NCI-H748 (cell line): ENCODE data around the gene KSR2.

ENCODE experiments used
- DNase-seq: peaks from one replicate; lab custom pipeline; 2025; ENCODE audit not compliant: unreplicated experiment; lab: John Stamatoyannopoulos, UW

Gene KSR2

GRCh38 chr12:117589021-117589420 is 379.8 kb downstream of the KSR2 start:
- no peak for DNase-seq

- DNase-seq, result peak; percentile 58
These were observed 381.0 kb downstream of the KSR2 start for GRCh38 chr12:117587631-117588287.

GRCh38 chr12:117583677-117584225 is 385.0 kb downstream of the KSR2 start:
- peak; percentile 41 for DNase-seq

- DNase-seq, result no peak
These were observed 385.7 kb downstream of the KSR2 start for GRCh38 chr12:117583092-117583491.

- DNase-seq, result no peak
These were observed 386.5 kb downstream of the KSR2 start for GRCh38 chr12:117582135-117582784.

GRCh38 chr12:117580718-117581062 is 388.1 kb downstream of the KSR2 start:
- peak; percentile 46 for DNase-seq

- no peak for DNase-seq
These were observed 388.6 kb downstream of the KSR2 start for GRCh38 chr12:117580015-117580717.

GRCh38 chr12:117577122-117577657 is 391.6 kb downstream of the KSR2 start:
- DNase-seq, result no peak

- DNase-seq, result no peak
These were observed 392.7 kb downstream of the KSR2 start for GRCh38 chr12:117576053-117576452.

GRCh38 chr12:117574655-117575054 is 394.1 kb downstream of the KSR2 start:
- no peak for DNase-seq

GRCh38 chr12:117572755-117573154 is 396.0 kb downstream of the KSR2 start:
- no peak for DNase-seq

- no peak for DNase-seq
These were observed 397.5 kb downstream of the KSR2 start for GRCh38 chr12:117571321-117571720.

- no peak for DNase-seq
These were observed 398.2 kb downstream of the KSR2 start for GRCh38 chr12:117570608-117571007.

GRCh38 chr12:117567644-117568216 is 401.1 kb downstream of the KSR2 start:
- no peak for DNase-seq

GRCh38 chr12:117564881-117565280 is 403.9 kb downstream of the KSR2 start:
- no peak for DNase-seq

GRCh38 chr12:117563706-117564105 is 405.1 kb downstream of the KSR2 start:
- DNase-seq, result no peak

- no peak for DNase-seq
These were observed 405.8 kb downstream of the KSR2 start for GRCh38 chr12:117563007-117563406.

GRCh38 chr12:117561990-117562389 is 406.8 kb downstream of the KSR2 start:
- DNase-seq, result no peak

- no peak for DNase-seq
These were observed 408.8 kb downstream of the KSR2 start for GRCh38 chr12:117559978-117560377.

GRCh38 chr12:117555889-117556288 is 412.9 kb downstream of the KSR2 start:
- DNase-seq, result no peak

GRCh38 chr12:117552971-117553370 is 415.8 kb downstream of the KSR2 start:
- DNase-seq, result peak; percentile 15
